ENCODE results near the gene FBXO42. TPM values are rescaled to one million over a fixed set of nuclear protein-coding genes. Genes with fewer than 3 reads are reported as not detected.
"Not testable (repeated sequence)": the region's sequence is repeated elsewhere in the genome, so short reads cannot be mapped to it uniquely, and the experiment has no call there.

The FBXO42 gene
- total RNA-seq, 1 donor from 2014 or later, result 27.3 TPM

GRCh38 chr1:16249596-16250241 is 102.6 kb downstream of the FBXO42 start:
- ATAC-seq, result peak; percentile 83
- intact Hi-C loops (cut with DNase I), result loop anchor here (1.0 kb wide), 1 partner anchor 170 kb away; no protein-coding TSS in a partner anchor
- no peak for DNase-seq (ENCODE audit: low spot score)

- intact Hi-C loops (cut with DNase I), result no loop called here
- ATAC-seq, result peak; percentile 70
These were observed 103.4 kb downstream of the FBXO42 start for GRCh38 chr1:16248603-16249516.

GRCh38 chr1:16248007-16248436 is 104.3 kb downstream of the FBXO42 start:
- DNase-seq (ENCODE audit: low spot score) (no peak), ATAC-seq (no peak)
- intact Hi-C loops (cut with DNase I), result no loop called here

More at GRCh38 chr1:16248603-16249516, 103.4 kb downstream of the FBXO42 start:
- DNase-seq (ENCODE audit: low spot score), result peak; percentile 85

- intact Hi-C loops (cut with DNase I), result no loop called here
- no peak for DNase-seq (ENCODE audit: low spot score)
- no peak for ATAC-seq
These were observed 104.8 kb downstream of the FBXO42 start for GRCh38 chr1:16247441-16247840.

GRCh38 chr1:16246961-16247360 is 105.3 kb downstream of the FBXO42 start:
- intact Hi-C loops (cut with DNase I), result no loop called here
- DNase-seq (ENCODE audit: low spot score) (no peak), ATAC-seq (no peak)

- intact Hi-C loops (cut with DNase I); ATAC-seq: not testable (repeated sequence)
- DNase-seq (ENCODE audit: low spot score), result peak; percentile 12
These were observed 106.0 kb downstream of the FBXO42 start for GRCh38 chr1:16246239-16246638.

- ATAC-seq (no peak), DNase-seq (ENCODE audit: low spot score) (no peak)
- intact Hi-C loops (cut with DNase I), result no loop called here
These were observed 106.6 kb downstream of the FBXO42 start for GRCh38 chr1:16245476-16246196.

GRCh38 chr1:16244650-16245285 is 107.5 kb downstream of the FBXO42 start:
- DNase-seq (ENCODE audit: low spot score) (peak; percentile 41), ATAC-seq (no peak)
- intact Hi-C loops (cut with DNase I), result no loop called here

- DNase-seq (ENCODE audit: low spot score), result peak; percentile 87
- intact Hi-C loops (cut with DNase I), result no loop called here
- peak; percentile 54 for ATAC-seq
These were observed 108.2 kb downstream of the FBXO42 start for GRCh38 chr1:16243936-16244649.

- DNase-seq (ENCODE audit: low spot score) (no peak), ATAC-seq (no peak)
- intact Hi-C loops (cut with DNase I), result no loop called here
These were observed 109.1 kb downstream of the FBXO42 start for GRCh38 chr1:16243215-16243610.

GRCh38 chr1:16242556-16243214 is 109.6 kb downstream of the FBXO42 start:
- intact Hi-C loops (cut with DNase I), result no loop called here
- ATAC-seq (no peak), DNase-seq (ENCODE audit: low spot score) (no peak)

GRCh38 chr1:16241221-16241708 is 111.0 kb downstream of the FBXO42 start:
- intact Hi-C loops (cut with DNase I), result no loop called here
- DNase-seq (ENCODE audit: low spot score), result peak; percentile 44

GRCh38 chr1:16239972-16240491 is 112.2 kb downstream of the FBXO42 start:
- intact Hi-C loops (cut with DNase I), result no loop called here
- no peak for ATAC-seq
- no peak for DNase-seq (ENCODE audit: low spot score)

More at GRCh38 chr1:16241221-16241708, 111.0 kb downstream of the FBXO42 start:
- ATAC-seq, result no peak

- no peak for ATAC-seq
- intact Hi-C loops (cut with DNase I), result no loop called here
- DNase-seq (ENCODE audit: low spot score), result no peak
These were observed 114.9 kb downstream of the FBXO42 start for GRCh38 chr1:16237343-16237830.

GRCh38 chr1:16236511-16237342 is 115.6 kb downstream of the FBXO42 start, which contains the start of gene CPLANE2:
TSS of gene CPLANE2 (minus strand) at chr1:16237183. CDS start at chr1:16236742, 441 bp downstream.
- intact Hi-C loops (cut with DNase I), result no loop called here
- DNase-seq (ENCODE audit: low spot score), result peak; percentile 98
- ATAC-seq, result peak; percentile 97

- DNase-seq (ENCODE audit: low spot score) (no peak), ATAC-seq (peak; percentile 33)
- intact Hi-C loops (cut with DNase I), result no loop called here
These were observed 116.3 kb downstream of the FBXO42 start for GRCh38 chr1:16235944-16236510.

Data from sciatic nerve (tissue), 2 donors.